GM12875 (cell line): ENCODE results near the gene MINDY3.

Experiments used
- H3K4me3 ChIP-seq: one replicate; pipeline ENCODE4 v1.5.1; 2011; ENCODE audit warnings: low read depth, low read length, control low read depth
- TF ChIP-seq, protein P1 (sequence below): IDR thresholded peaks from 2 replicates; pipeline ENCODE4 v1.5.1; 2011; ENCODE audit warnings: low read depth, mild to moderate bottlenecking, control low read depth, inconsistent platforms, low read length, moderate library complexity, borderline replicate concordance; ENCODE audit not compliant: insufficient read depth

The MINDY3 gene

DNA sequence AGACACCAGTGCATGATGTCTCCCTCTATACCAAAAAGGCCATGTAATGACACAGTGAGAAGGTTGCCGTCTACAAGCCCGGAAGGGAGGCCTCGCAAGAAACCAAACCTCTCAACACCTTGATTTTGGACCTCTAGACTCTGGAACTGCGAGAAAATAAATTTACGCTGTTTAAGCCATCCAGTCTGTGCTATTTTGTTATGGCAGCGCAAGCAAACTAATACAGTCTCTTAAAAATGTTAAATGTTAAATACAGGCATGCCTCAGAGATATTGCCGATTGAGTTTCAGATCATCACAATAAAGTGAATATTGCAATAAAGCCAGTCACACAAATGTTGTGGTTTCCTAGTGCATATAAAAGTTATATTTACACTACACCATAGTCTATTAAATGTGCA, 5.0 kb upstream of the MINDY3 start:
- H3K4me3 ChIP-seq, result no peak overlapping the region
- TF ChIP-seq, protein P1, sequence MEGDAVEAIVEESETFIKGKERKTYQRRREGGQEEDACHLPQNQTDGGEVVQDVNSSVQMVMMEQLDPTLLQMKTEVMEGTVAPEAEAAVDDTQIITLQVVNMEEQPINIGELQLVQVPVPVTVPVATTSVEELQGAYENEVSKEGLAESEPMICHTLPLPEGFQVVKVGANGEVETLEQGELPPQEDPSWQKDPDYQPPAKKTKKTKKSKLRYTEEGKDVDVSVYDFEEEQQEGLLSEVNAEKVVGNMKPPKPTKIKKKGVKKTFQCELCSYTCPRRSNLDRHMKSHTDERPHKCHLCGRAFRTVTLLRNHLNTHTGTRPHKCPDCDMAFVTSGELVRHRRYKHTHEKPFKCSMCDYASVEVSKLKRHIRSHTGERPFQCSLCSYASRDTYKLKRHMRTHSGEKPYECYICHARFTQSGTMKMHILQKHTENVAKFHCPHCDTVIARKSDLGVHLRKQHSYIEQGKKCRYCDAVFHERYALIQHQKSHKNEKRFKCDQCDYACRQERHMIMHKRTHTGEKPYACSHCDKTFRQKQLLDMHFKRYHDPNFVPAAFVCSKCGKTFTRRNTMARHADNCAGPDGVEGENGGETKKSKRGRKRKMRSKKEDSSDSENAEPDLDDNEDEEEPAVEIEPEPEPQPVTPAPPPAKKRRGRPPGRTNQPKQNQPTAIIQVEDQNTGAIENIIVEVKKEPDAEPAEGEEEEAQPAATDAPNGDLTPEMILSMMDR, result no peak

DNA sequence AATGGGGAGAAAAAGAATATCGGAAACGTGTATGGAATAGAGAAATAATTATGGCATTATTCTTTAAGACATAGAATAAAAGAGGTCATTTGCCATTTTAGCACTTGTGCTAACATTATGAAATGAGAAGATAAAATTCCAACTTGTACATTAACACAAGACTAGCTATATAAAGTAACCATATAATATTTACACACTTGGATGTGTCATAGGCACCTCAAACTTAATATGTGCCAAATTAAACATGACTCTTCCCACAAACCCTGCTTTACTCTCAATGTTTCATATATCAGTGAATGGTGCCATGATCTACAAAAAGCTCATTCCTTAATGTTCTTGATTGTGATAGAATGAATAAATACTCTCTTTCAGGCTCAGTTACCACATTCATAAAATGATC, 4.1 kb upstream of the MINDY3 start:
- H3K4me3 ChIP-seq, result no peak overlapping the region
- TF ChIP-seq, protein P1, result no peak

DNA sequence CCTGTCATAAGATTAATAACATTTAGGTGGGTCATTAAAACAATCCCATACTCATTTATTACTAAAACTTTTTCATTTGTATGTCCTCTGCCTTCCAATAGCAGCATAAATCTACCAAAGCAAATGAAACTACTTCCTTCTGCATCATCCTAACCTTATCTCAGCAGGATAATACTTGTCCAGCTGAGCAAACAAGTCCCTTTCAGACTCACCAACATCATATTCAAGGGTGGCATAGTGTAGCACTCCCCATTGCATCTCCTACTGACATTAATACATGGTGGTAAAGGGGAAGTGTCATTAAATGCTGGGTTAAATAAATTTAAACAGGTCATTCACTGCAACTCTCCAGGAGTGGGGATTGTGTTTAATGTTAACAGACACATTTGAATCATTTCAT, 3.4 kb upstream of the MINDY3 start:
- TF ChIP-seq, protein P1, result no peak
- H3K4me3 ChIP-seq, result no peak overlapping the region

DNA sequence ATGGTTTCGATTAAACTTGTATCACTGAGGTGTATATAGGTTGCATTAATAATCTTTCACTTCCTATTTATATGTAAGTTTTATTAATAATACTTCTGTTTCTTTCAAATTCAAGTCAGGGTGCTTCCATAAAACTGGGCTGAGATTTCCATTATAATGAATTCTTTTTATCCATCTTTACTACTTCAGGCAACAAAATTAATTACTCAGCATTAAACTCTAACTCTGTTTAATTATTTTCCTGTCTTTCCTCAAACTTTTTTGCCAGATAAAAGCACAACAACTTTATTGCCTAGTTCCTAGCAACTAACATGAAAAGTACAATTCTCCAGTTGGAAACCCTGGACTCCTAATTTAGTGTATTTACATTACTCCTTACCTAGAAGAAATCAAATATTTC, 3.0 kb upstream of the MINDY3 start:
- H3K4me3 ChIP-seq, result no peak overlapping the region
- TF ChIP-seq, protein P1, result no peak

DNA sequence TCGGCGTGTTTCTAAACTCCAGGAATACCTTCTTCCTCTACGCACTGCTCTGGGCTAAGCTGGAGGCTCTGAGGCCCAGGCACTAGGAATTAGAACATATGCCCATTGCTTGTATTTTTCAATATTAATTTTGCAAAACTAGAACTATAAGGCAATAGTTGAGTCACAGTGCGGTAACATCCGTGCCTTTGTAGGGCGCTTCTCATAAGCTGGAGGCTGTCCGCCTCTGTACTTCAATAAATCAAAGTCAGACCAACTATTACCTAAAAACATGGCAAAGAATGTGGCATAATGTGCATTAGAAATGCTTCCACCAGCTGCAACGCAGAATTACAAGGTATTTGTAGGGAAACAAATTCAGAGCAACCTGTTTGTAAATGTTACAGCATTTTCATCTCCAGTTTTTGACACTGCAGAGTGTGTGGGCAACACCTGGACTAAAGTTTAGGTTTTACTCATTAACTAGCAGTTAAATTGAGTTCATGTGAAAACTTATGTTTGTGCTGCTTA, 440 bp upstream of the MINDY3 start:
- peak overlapping the region; percentile 84 for H3K4me3 ChIP-seq
- TF ChIP-seq, protein P1, result no peak

DNA sequence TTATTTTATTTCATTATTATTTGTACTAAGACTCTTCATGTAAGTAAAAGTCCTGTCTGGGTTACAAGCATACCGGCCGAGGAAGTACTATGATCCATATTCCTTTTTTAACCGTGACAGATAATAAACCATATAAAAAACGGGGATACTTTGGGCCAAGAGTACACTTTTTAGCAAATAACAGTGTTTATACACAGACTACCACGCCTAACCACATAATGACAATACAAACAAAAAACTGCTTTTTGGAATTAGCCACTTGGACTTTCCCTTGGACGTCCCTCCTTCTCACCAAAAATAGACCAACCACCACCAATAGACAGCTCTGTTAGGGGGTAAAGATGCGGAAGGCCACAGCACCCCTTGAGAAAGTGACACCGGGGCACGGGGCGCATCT, 800 bp downstream of the MINDY3 start:
- TF ChIP-seq, protein P1, result no peak
- H3K4me3 ChIP-seq, result peak overlapping the region; percentile 84

DNA sequence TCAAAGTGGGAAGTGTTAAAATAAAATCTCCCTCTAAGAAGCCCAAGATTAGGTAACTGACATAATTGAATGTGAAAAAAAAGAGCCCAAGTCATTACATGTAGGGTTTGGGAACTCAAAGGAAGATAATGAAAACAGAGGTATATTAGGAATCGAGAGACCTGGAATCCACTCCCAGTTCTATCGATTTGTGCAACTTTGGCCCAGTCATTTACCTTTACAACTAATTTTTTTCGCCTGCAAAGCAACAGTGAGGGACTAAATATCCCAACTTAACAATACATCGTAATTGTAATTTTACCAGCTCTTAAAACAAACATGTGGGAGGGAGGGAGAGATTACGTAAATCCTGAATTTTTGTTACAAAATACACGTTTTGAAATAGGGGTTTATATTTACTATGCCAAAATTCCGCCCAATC, 1.4 kb downstream of the MINDY3 start:
- no peak overlapping the region for H3K4me3 ChIP-seq
- TF ChIP-seq, protein P1, result no peak
